Ramos (cell line): ENCODE data around the gene CENPA.

Experiments
- in situ Hi-C: fragments of 300-500 bp; cut with MboI; formaldehyde crosslinking; loops from one replicate; pipeline ENCODE4 v1.14.3; 2022; ENCODE audit warnings: low sequenced_read_pairs; ENCODE audit not compliant: unreplicated experiment

Gene CENPA

DNA sequence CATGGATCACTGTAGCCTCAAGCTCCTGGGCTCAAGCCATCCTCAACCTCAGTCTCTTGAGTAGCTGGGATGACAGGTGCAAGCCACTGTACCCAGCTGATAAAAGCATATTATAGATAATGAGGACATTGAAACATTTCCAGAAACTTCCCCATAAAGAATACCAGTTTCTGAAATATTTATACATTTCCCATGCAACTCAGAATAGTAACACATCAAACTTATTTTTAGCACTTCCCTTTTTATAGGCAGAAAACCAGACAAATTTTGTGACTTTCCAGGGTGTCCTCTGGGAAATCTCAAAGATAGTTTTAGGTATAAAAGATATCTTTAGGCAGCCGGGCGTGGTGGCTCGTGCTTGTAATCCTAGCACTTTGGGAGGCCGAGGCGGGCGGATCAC lies 37.0 kb downstream of the CENPA start:
- in situ Hi-C loops: no loop called here

DNA sequence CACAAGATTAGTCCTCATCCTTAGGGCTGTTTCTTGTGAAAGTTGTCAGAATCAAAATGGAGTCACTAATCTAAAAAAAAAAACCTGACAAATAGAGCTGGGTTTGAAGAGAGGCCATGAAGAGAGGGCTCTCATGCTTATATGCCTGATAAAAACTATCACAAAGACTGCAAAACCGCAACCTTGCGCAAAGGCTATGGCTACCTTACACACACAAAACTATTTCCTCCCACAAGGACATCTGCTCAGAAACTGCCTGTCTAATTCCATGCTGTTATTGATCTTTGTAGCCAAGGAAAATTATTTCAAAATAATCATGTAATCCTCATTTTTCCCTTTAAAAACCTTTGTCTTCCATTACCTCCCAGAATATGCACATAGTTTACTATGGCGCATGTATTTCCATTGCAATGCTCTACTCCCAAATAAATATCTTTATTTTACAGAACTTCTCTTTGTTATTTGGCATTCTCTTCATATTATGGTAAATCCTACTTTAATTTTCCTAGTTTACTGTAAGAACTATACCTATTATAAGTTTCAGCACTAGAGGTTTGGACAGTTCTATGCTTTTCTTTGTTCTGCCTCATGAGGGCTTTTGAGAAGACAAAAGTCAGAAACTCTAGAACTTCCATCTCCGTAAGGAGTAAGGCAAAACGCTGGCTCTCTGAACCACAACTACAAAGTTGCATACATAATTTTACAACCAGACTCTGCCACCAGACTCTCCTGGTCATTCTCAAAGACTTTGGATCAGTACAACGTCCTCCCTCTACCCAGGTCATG lies 52.5 kb downstream of the CENPA start:
- in situ Hi-C loops: no loop called here

GRCh38 chr2:26840937-26841610 lies 55.2 kb downstream of the CENPA start:
- in situ Hi-C loops: loop anchor here (10.0 kb wide), 1 partner anchor 104 kb away; no protein-coding TSS in a partner anchor

DNA sequence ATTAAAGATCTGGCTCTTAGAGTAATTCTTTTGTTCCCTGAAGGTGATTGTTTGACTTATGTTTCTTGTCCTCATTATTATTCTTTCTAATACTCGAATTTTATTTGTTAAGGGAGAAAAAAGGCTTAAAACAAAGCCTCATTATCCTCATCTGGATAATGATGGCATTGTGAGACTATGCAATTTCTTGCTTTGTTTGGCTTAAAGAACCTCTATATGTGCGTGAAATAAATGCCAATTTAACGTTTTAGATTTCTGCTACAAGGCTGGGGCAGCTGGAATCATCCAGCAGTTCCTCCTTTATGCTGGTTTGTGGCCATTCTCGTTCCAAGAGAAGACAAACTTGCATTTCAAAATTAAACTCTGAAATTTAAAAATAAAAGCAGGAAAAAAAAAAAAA lies 57.2 kb downstream of the CENPA start:
- in situ Hi-C loops: loop anchor here (10.0 kb wide), 1 partner anchor 102 kb away; no protein-coding TSS in a partner anchor
